Stomach smooth muscle (tissue), 2 donors: ENCODE results near the gene SLFN5.
A peak's percentile ranks its signal among the peaks of the same experiment; 100 is the strongest.

Experiments used
- H3K27ac ChIP-seq: one replicate; pipeline ENCODE4 v1.7.0; 2013; ENCODE audit warnings: mild to moderate bottlenecking, low read length, inconsistent platforms
- H3K27me3 ChIP-seq, 2 donors: one replicate each; pipeline ENCODE4 v1.7.0; 2013; ENCODE audit warnings: low read length in 2 of 2; ENCODE audit not compliant: insufficient read depth in 2 of 2, control insufficient read depth in 1 of 2
- H3K36me3 ChIP-seq, 2 donors: one replicate each; pipeline ENCODE4 v1.7.0; 2013; ENCODE audit warnings: low read length in 2 of 2; ENCODE audit not compliant: control insufficient read depth in 2 of 2, insufficient read depth in 2 of 2
- H3K4me1 ChIP-seq: one replicate; pipeline ENCODE4 v1.7.0; 2013; ENCODE audit warnings: low read length; ENCODE audit not compliant: control insufficient read depth, insufficient read depth
- H3K4me3 ChIP-seq, 2 donors: one replicate each; pipeline ENCODE4 v1.7.0; 2013; ENCODE audit warnings: low read length in 2 of 2
- H3K9ac ChIP-seq, 2 donors: one replicate each; pipeline ENCODE4 v1.7.0; 2013; ENCODE audit warnings: low read length in 2 of 2, mild to moderate bottlenecking in 1 of 2
- H3K9me3 ChIP-seq, 2 donors: one replicate each; pipeline ENCODE4 v1.7.0; 2013; ENCODE audit warnings: low read length in 2 of 2; ENCODE audit not compliant: control insufficient read depth in 2 of 2
- donor health status: healthy.
- donor health status: Pancreatic carcinoma.

SLFN5 gene

GRCh38 chr17:35313875-35314409 is 71.1 kb downstream of the SLFN5 start:
- Histone ChIP-seq H3K36me3 (no peaks in the 10 kb centered on the region), H3K4me3 (peak overlapping the region; percentile 59 to 69), H3K27me3 (peaks cover 14% of the 10 kb centered on the region in 2 donors), H3K27ac (no peak overlapping the region), H3K9ac (no peak overlapping the region), H3K4me1 (peaks cover 17% of the 10 kb centered on the region), H3K9me3 (no peaks in the 10 kb centered on the region)

- Histone ChIP-seq H3K27ac (no peak overlapping the region), H3K9me3 (no peaks in the 10 kb centered on the region), H3K36me3 (no peaks in the 10 kb centered on the region), H3K4me3 (peak overlapping the region in 1 of 2 donors; percentile 69), H3K4me1 (peaks cover 17% of the 10 kb centered on the region), H3K27me3 (peaks cover 14% of the 10 kb centered on the region in 2 donors), H3K9ac (no peak overlapping the region)
Measured at GRCh38 chr17:35314415-35315216, 71.7 kb downstream of the SLFN5 start.

GRCh38 chr17:35315283-35315682 is 72.4 kb downstream of the SLFN5 start:
- peaks cover 14% of the 10 kb centered on the region in 2 donors for H3K27me3 ChIP-seq
- H3K4me1 ChIP-seq = peaks cover 17% of the 10 kb centered on the region
- H3K4me3 ChIP-seq = no peak overlapping the region
- no peaks in the 10 kb centered on the region for H3K9me3 ChIP-seq
- H3K36me3 ChIP-seq = no peaks in the 10 kb centered on the region
- no peak overlapping the region for H3K9ac ChIP-seq
- no peak overlapping the region for H3K27ac ChIP-seq

- no peak overlapping the region for H3K4me3 ChIP-seq
- H3K27ac ChIP-seq = no peak overlapping the region
Measured at GRCh38 chr17:35315971-35316370, 73.1 kb downstream of the SLFN5 start.

GRCh38 chr17:35322749-35323148 is 79.9 kb downstream of the SLFN5 start:
- Histone ChIP-seq H3K27ac (no peak overlapping the region), H3K27me3 (peaks cover 0 to 2% of the 10 kb centered on the region in 2 donors), H3K36me3 (no peaks in the 10 kb centered on the region), H3K9me3 (peaks cover 0 to 2% of the 10 kb centered on the region in 2 donors), H3K4me3 (no peak overlapping the region), H3K9ac (no peak overlapping the region), H3K4me1 (no peaks in the 10 kb centered on the region)

More at GRCh38 chr17:35315971-35316370, 73.1 kb downstream of the SLFN5 start:
- Histone ChIP-seq H3K4me1 (peaks cover 17% of the 10 kb centered on the region), H3K9me3 (no peaks in the 10 kb centered on the region), H3K27me3 (peaks cover 14% of the 10 kb centered on the region in 2 donors), H3K9ac (no peak overlapping the region), H3K36me3 (no peaks in the 10 kb centered on the region)
